Psoas muscle (tissue), 8 donors: ENCODE measurements around the gene DNMT3B. TPM values are rescaled to one million over a fixed set of nuclear protein-coding genes. Genes with fewer than 3 reads are reported as not detected.

ENCODE experiments used
- ATAC-seq, 4 donors: fragments of 200-7000 bp; cut with Tn5 transposase; one replicate each; pipeline ENCODE4 v1.9.1; 2020; ENCODE audit warnings: moderate library complexity in 3 of 4, mild to moderate bottlenecking in 2 of 4
- DNase-seq, 2 donors: peaks; one replicate each; pipeline ENCODE4 v3.0.0-alpha.2; 2020
- H3K27ac ChIP-seq: fragments of 200-600 bp; one replicate; pipeline ENCODE4 v1.8.0; 2022
- H3K27me3 ChIP-seq, 3 donors: fragments of 200-600 bp in 1 of 3; one replicate each; pipeline versions ENCODE4 v1.6.1 to v1.8.0; 2013 to 2022; ENCODE audit warnings: low read length in 2 of 3, mild to moderate bottlenecking in 2 of 3, moderate library complexity in 1 of 3; ENCODE audit not compliant: insufficient read depth in 3 of 3
- H3K36me3 ChIP-seq, 2 donors: fragments of 200-600 bp in 1 of 2; one replicate each; pipeline versions ENCODE4 v1.6.1 to v1.8.0; 2013 to 2022; ENCODE audit warnings: low read depth in 1 of 2, mild to moderate bottlenecking in 1 of 2, moderate library complexity in 1 of 2; ENCODE audit not compliant: insufficient read depth in 1 of 2
- H3K4me1 ChIP-seq: fragments of 200-600 bp; one replicate; pipeline ENCODE4 v1.8.0; 2022
- H3K4me3 ChIP-seq: fragments of 200-600 bp; one replicate; pipeline ENCODE4 v1.8.0; 2022; ENCODE audit warnings: mild to moderate bottlenecking
- H3K9me3 ChIP-seq: fragments of 200-600 bp; one replicate; pipeline ENCODE4 v1.8.0; 2022
- CTCF ChIP-seq: fragments of 200-600 bp; IDR thresholded peaks from one replicate; pipeline ENCODE4 v1.8.0; 2022; ENCODE audit warnings: antibody characterized with exemption
- WGBS, 3 donors: extraction: QIAGEN DNeasy Blood & Tissue Kit; methylation state at CpG; one replicate each; pipeline versions ENCODE4 v1.1.6 to v1.1.7; 2013; 5-methylcytosine and 5-hydroxymethylcytosine counted together
- intact Hi-C, 2 donors: fragments of 100-400 bp; cut with DNase I; formaldehyde crosslinking; loops; one replicate each; pipeline versions ENCODE4 v1.11.0 to v1.14.2; 2022
- polyA plus RNA-seq, 3 donors: library from polyadenylated mRNA; stranded (reverse); fragments of 200-250 nt; gene quantifications; one replicate each; pipeline ENCODE4 v1.2.3, GENCODE V29; 2013
- total RNA-seq, 4 donors: library from RNA; stranded (reverse); fragmentation: NEBNext Ultra II Directional in 2 of 4; extraction: Animal tissue kit (Norgen Biotek cat#: 25700) in 2 of 4; gene quantifications; one replicate each; pipeline versions ENCODE4 v1.2.1 to v1.2.4, GENCODE V29; 2021 to 2023
- donor health status: healthy with polysubstance abuse.
- donor health status: DM: no; HTN: no; CAD: no; lungs with moderate emphysema.
- donor health status: Bipolar disorder and iron deficiency.
- donor health status: healthy.
- donor health status: DM: yes; HTN: yes; CAD: no.
- donor health status: DM: no; HTN: no; CAD: no.
- donor health status: DM: no; HTN: no; CAD: no.
- donor health status: DM: yes; HTN: yes; CAD: no.

Gene DNMT3B
- total and polyA plus RNA-seq, 7 donors: 0.08 to 0.64 (median 0.17) TPM

GRCh38 chr20:32767418-32768198, 5.4 kb downstream of the DNMT3B start:
- Histone ChIP-seq H3K9me3 (no peaks in the 10 kb centered on the region), H3K27ac (no peak overlapping the region), H3K4me3 (no peak overlapping the region), H3K4me1 (peaks cover 8% of the 10 kb centered on the region), H3K36me3 (no peaks in the 10 kb centered on the region), H3K27me3 (no peaks in the 10 kb centered on the region)
- ATAC-seq (no peak), DNase-seq (peak in 1 of 2 donors; percentile 15)
- no peak for TF ChIP-seq CTCF
- WGBS, 3 donors: 88 to 94% (median 88%) methylated on average over 9 of the region's 9 CpGs
- intact Hi-C loops: no loop called here

GRCh38 chr20:32772046-32772445, 9.9 kb downstream of the DNMT3B start:
- H3K4me3 ChIP-seq: no peak overlapping the region
- no peak overlapping the region for H3K27ac ChIP-seq
- ATAC-seq: no peak
- no peaks in the 10 kb centered on the region for H3K9me3 ChIP-seq
- H3K4me1 ChIP-seq: no peaks in the 10 kb centered on the region
- TF ChIP-seq CTCF: no peak
- H3K36me3 ChIP-seq: no peaks in the 10 kb centered on the region
- DNase-seq: peak in 1 of 2 donors; percentile 5
- H3K27me3 ChIP-seq: no peaks in the 10 kb centered on the region
- WGBS, 3 donors: 90 to 95% (median 91%) methylated on average over 3 of the region's 3 CpGs
- intact Hi-C loops: no loop called here

GRCh38 chr20:32773223-32773622, 11.0 kb downstream of the DNMT3B start:
- intact Hi-C loops: no loop called here
- no peak for DNase-seq
- WGBS, 3 donors: 85 to 94% (median 91%) methylated on average over 2 of the region's 2 CpGs
- Histone ChIP-seq H3K4me3 (no peak overlapping the region), H3K27ac (no peak overlapping the region), H3K4me1 (no peaks in the 10 kb centered on the region), H3K9me3 (no peaks in the 10 kb centered on the region), H3K36me3 (no peaks in the 10 kb centered on the region), H3K27me3 (no peaks in the 10 kb centered on the region)
- TF ChIP-seq CTCF: no peak
- ATAC-seq: no peak

- ATAC-seq (no peak), DNase-seq (peak in 1 of 2 donors; percentile 26)
- H3K27ac ChIP-seq: no peak overlapping the region
- no peaks in the 10 kb centered on the region for H3K36me3 ChIP-seq
- no peak overlapping the region for H3K4me3 ChIP-seq
- no peaks in the 10 kb centered on the region for H3K4me1 ChIP-seq
- H3K27me3 ChIP-seq: no peaks in the 10 kb centered on the region
- intact Hi-C loops: no loop called here
- no peaks in the 10 kb centered on the region for H3K9me3 ChIP-seq
- TF ChIP-seq CTCF: no peak
- 92 to 99% (median 97%) methylated on average over 7 to 8 of the region's 8 CpGs for WGBS, 3 donors
These were observed 11.7 kb downstream of the DNMT3B start for GRCh38 chr20:32773855-32774254.
